Measurements from ENCODE around the gene TDRD9.

TDRD9 gene

DNA sequence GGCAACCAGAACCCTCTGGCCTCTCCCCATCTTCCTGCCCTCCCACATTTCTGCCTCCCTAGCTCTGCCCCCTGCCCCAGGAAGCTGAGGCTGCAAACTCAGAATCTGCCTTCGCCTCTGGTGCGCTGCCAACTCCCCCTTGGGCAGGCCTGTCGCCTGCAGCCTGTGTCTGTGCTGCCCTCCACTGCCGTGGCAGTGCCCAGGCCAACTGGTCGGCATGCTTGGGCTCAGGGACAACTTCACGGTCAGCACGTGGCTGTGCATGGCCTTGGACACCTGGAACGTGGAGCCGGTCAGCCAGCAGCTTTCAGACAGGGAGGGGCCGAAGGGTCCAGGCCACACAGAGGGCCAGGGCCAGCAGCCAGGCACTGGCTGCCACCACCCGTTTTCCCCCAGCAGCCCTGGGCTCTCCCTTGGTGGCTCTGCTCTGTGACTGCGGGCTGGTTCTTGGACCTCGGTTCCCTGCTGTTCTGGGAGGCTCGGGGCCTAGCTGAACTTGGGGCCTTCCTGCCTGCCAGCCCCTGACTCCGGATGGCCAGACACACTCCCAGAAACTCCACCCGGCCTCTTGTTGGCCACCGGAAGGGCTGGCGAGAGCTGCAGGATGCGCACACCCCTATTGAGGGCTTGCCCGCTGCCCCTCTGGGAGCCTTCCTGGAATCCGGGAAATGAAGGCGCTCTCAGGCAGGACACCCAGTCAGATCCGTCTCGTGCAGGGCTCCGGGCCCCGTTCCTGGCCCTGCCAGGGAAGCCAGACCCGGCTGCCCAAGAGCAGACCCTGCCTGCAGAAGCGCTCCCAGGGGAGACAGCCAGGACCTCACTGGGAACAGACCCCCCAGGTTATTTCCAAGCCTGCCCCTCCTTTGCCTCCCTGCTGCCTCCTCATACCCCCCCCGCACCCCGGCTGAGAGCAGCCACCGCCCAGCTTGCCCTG lies 46.7 kb upstream of the TDRD9 start:
- no peaks in the 10 kb centered on the region for H3K27me3 ChIP-seq (replicated peaks)
- H3K36me3 ChIP-seq (replicated peaks), result no peaks in the 10 kb centered on the region
- H3K4me3 ChIP-seq (ENCODE audit: low read depth, low read length), result no peak overlapping the region
- no peak overlapping the region for H3K27ac ChIP-seq
- DNase-seq, result no peak
- TF ChIP-seq, protein P1, sequence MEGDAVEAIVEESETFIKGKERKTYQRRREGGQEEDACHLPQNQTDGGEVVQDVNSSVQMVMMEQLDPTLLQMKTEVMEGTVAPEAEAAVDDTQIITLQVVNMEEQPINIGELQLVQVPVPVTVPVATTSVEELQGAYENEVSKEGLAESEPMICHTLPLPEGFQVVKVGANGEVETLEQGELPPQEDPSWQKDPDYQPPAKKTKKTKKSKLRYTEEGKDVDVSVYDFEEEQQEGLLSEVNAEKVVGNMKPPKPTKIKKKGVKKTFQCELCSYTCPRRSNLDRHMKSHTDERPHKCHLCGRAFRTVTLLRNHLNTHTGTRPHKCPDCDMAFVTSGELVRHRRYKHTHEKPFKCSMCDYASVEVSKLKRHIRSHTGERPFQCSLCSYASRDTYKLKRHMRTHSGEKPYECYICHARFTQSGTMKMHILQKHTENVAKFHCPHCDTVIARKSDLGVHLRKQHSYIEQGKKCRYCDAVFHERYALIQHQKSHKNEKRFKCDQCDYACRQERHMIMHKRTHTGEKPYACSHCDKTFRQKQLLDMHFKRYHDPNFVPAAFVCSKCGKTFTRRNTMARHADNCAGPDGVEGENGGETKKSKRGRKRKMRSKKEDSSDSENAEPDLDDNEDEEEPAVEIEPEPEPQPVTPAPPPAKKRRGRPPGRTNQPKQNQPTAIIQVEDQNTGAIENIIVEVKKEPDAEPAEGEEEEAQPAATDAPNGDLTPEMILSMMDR (IDR thresholded peaks at IDR 0.05; ENCODE audit: low read depth, low read length, missing control alignments), result no peak
- in situ Hi-C loops (cut with HindIII; ENCODE audit: low pct_ligation_motif_present, low sequenced_read_pairs), result no loop called here

DNA sequence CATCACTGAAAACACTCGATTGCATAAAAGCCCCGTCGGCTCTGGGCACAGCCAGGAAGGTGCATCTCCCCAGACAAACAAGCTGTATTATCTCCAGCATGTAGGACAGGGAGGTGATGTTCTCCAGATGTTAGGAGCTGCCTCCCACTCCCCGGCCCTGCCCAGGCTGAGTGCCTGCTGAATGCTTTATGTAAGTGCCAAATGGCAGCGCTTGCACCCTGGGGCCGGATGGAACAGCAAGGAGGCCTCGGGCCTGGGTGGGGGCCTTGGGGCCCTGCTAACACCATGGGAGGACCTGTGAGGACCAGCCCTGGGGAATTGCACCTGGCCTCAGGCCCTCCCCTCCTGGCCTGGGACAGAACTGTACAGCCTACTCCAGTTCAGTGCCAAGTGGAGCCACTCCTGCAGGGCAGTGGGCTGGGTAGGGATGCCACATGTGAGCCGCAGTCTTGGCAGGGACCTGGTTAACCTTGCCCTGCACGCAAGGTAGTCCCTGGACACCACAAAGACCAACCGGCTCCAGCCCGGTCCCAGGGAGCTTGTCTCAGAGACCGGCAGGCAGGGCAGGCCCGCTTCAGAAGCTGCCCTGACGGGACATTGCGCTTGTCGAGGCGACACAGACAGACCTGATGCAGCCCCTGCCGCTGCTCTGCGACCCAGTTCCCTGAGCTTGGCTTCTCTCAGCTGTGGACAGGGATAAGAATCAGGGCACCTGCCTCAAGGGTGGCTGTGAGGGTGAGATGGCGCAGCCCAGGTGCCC lies 45.6 kb upstream of the TDRD9 start:
- DNase-seq, result no peak
- no peaks in the 10 kb centered on the region for H3K36me3 ChIP-seq (replicated peaks)
- no peaks in the 10 kb centered on the region for H3K27me3 ChIP-seq (replicated peaks)
- TF ChIP-seq, protein P1 (IDR thresholded peaks at IDR 0.05; ENCODE audit: low read depth, low read length, missing control alignments), result no peak
- in situ Hi-C loops (cut with HindIII; ENCODE audit: low pct_ligation_motif_present, low sequenced_read_pairs), result no loop called here
- no peak overlapping the region for H3K27ac ChIP-seq
- no peak overlapping the region for H3K4me3 ChIP-seq (ENCODE audit: low read depth, low read length)

DNA sequence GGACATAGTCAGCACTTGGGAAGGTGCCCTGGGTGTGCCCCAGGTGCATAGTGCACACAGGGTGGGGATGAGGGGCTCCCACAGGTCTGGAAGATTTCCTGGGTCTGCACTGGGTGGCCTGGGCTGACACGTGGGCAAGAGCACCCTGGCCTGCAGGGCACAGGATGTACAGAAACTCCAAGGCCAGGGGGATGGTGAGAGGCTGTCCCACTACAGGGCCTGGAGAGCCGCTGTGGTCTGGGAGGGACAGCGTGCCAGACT lies 45.1 kb upstream of the TDRD9 start:
- Histone ChIP-seq H3K27ac (no peak overlapping the region), H3K36me3 (replicated peaks) (no peaks in the 10 kb centered on the region), H3K4me3 (ENCODE audit: low read depth, low read length) (no peak overlapping the region), H3K27me3 (replicated peaks) (no peaks in the 10 kb centered on the region)
- in situ Hi-C loops (cut with HindIII; ENCODE audit: low pct_ligation_motif_present, low sequenced_read_pairs), result no loop called here
- no peak for DNase-seq
- TF ChIP-seq, protein P1 (IDR thresholded peaks at IDR 0.05; ENCODE audit: low read depth, low read length, missing control alignments), result no peak

DNA sequence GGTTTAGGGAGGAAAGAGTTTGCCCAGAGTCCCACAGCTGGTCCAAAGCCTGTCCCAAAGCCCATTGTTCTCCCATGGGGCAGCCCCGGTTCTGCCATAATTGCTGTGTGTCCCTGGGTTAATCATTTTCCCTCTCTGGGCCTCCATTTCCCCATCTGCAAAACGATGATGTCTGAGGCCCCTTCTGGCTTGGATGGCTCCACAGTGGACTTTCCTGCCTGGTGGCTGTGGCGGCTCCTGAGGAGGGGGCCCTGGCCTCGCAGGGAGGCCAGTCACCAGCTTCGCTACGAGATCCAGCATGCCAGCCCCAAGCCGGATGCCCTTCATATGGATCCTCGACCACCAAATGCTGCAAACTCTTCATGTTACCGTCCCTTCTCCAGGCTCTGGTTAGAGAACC lies 43.4 kb upstream of the TDRD9 start:
- TF ChIP-seq, protein P1 (IDR thresholded peaks at IDR 0.05; ENCODE audit: low read depth, low read length, missing control alignments), result no peak
- H3K4me3 ChIP-seq (ENCODE audit: low read depth, low read length), result no peak overlapping the region

DNA sequence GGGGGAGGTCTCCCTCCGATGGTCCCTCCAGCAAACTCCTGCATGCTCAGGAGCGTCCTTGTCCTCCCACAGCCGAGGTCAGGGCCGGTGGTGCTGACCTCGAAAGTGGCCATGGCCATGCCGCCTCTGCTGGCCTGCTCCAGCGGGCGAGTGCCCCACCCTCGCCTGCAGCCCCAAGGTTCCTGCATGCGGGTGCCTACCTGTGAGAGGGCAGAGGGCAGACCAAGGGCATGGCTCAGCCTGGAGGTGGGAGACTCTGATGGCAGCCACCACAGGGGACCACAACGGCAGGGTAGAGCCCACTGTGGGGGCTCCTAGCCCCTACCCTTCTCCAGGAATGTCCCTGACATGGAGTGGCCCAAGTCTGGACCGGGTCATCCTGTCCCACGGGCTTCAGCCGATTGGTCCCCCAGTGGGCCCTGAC lies 42.7 kb upstream of the TDRD9 start:
- TF ChIP-seq, protein P1 (IDR thresholded peaks at IDR 0.05; ENCODE audit: low read depth, low read length, missing control alignments), result no peak
- Histone ChIP-seq H3K27me3 (replicated peaks) (no peaks in the 10 kb centered on the region), H3K27ac (no peak overlapping the region), H3K4me3 (ENCODE audit: low read depth, low read length) (no peak overlapping the region), H3K36me3 (replicated peaks) (no peaks in the 10 kb centered on the region)
- in situ Hi-C loops (cut with HindIII; ENCODE audit: low pct_ligation_motif_present, low sequenced_read_pairs), result no loop called here
- DNase-seq, result no peak

More for the DNA sequence above, 43.4 kb upstream of the TDRD9 start:
- Histone ChIP-seq H3K27ac (no peak overlapping the region), H3K36me3 (replicated peaks) (no peaks in the 10 kb centered on the region), H3K27me3 (replicated peaks) (no peaks in the 10 kb centered on the region)
- in situ Hi-C loops (cut with HindIII; ENCODE audit: low pct_ligation_motif_present, low sequenced_read_pairs), result no loop called here
- no peak for DNase-seq

Measured in brain microvascular endothelial cell (primary cell).